Measurements from ENCODE around the gene CYGB.
"Not testable (repeated sequence)": the region's sequence is repeated elsewhere in the genome, so short reads cannot be mapped to it uniquely, and the experiment has no call there.

The CYGB gene

DNA sequence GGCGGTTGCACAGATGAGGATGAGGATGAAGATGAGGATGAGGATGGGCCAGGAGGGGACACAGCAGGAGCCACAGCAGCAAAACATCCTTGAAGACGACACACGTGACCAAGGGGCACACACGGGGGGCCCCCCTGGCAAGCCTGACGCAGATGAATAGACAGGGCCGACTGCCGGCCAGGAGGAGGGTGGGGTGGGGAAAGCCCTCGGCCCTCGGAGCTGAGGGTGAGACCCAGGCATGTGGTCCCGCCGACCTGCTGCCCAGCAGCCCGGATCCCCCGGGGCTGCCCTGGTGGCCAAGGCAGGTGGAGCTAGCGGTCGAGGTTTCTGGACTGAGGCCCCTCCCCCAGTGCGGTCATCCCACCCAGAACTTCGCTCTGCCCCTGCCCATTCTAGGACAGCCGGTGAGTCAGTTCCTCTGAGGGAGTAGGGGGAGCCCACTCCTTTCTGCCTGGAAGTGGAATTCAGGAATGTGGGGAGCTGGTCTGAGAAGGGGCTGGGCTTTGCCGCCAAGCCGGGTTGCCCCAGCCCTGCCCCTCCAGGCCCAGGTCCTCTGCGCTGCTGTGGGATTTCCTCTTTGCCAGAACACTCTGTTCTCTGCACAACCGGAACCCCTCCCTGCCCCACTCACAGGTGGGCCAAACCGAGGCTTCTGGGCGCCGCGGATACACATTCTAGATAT, 9.9 kb downstream of the CYGB start:
- ATAC-seq (ENCODE audit: insufficient read depth, low read depth) = peak; percentile 39; the same call in 2 of the 3 replicates
- H3K9me3 ChIP-seq (ENCODE audit: insufficient read depth, low read length, severe bottlenecking) = no peaks in the 10 kb centered on the region
- no peaks in the 10 kb centered on the region for H3K27me3 ChIP-seq (ENCODE audit: insufficient read depth, low read length, poor library complexity)
- no peaks in the 10 kb centered on the region for H3K79me2 ChIP-seq (ENCODE audit: insufficient read depth, low read length)
- H3K4me3 ChIP-seq (ENCODE audit: low read depth in 1 of 2, low read length in 2 of 2) = no peak overlapping the region
- no peak overlapping the region for H3K27ac ChIP-seq (ENCODE audit: low read length)
- no peaks in the 10 kb centered on the region; the same call in 1 of the 2 replicates for H4K20me1 ChIP-seq (ENCODE audit: insufficient read depth, low read length)
- H3K9ac ChIP-seq (ENCODE audit: low read depth, low read length) = no peak overlapping the region
- H3K4me2 ChIP-seq (ENCODE audit: insufficient read depth, low read length) = no peak overlapping the region
- no peak overlapping the region for H2AFZ ChIP-seq (ENCODE audit: low read depth, low read length)
- TF ChIP-seq, protein P1, sequence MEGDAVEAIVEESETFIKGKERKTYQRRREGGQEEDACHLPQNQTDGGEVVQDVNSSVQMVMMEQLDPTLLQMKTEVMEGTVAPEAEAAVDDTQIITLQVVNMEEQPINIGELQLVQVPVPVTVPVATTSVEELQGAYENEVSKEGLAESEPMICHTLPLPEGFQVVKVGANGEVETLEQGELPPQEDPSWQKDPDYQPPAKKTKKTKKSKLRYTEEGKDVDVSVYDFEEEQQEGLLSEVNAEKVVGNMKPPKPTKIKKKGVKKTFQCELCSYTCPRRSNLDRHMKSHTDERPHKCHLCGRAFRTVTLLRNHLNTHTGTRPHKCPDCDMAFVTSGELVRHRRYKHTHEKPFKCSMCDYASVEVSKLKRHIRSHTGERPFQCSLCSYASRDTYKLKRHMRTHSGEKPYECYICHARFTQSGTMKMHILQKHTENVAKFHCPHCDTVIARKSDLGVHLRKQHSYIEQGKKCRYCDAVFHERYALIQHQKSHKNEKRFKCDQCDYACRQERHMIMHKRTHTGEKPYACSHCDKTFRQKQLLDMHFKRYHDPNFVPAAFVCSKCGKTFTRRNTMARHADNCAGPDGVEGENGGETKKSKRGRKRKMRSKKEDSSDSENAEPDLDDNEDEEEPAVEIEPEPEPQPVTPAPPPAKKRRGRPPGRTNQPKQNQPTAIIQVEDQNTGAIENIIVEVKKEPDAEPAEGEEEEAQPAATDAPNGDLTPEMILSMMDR (IDR thresholded peaks at IDR 0.05; ENCODE audit: borderline replicate concordance, extremely low read depth, low read length, poor library complexity, severe bottlenecking) = no peak
- no peak for TF ChIP-seq EZH2 (IDR thresholded peaks at IDR 0.05; ENCODE audit: borderline replicate concordance, low read depth, low read length, severe bottlenecking)
- no peaks in the 10 kb centered on the region for H3K36me3 ChIP-seq (ENCODE audit: insufficient read depth, low read length)
- DNase-seq = peak; percentile 20
- peaks cover 8% of the 10 kb centered on the region for H3K4me1 ChIP-seq (ENCODE audit: insufficient read depth, low read length)

DNA sequence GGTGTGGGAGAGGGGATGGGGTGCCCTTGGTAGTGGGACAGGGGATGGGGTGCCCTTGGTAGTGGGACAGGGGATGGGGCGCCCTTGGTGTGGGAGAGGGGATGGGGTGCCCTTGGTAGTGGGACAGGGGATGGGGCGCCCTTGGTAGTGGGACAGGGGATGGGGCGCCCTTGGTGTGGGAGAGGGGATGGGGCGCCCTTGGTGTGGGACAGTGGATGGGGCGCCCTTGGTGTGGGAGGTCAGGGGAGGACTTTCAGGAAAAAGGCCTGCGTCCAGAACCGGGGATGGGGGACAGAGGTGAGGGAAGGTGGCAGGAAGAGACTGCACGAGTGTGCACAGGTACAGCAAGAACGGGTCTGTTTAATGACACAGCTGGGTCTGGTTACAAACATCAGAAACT, 10.5 kb downstream of the CYGB start:
- H3K4me2 ChIP-seq (ENCODE audit: insufficient read depth, low read length); ATAC-seq (ENCODE audit: insufficient read depth, low read depth); H3K4me1 ChIP-seq (ENCODE audit: insufficient read depth, low read length); H3K27me3 ChIP-seq (ENCODE audit: insufficient read depth, low read length, poor library complexity); H3K79me2 ChIP-seq (ENCODE audit: insufficient read depth, low read length); H3K4me3 ChIP-seq (ENCODE audit: low read depth in 1 of 2, low read length in 2 of 2); H3K27ac ChIP-seq (ENCODE audit: low read length); DNase-seq; H3K9ac ChIP-seq (ENCODE audit: low read depth, low read length); H2AFZ ChIP-seq (ENCODE audit: low read depth, low read length); H4K20me1 ChIP-seq (ENCODE audit: insufficient read depth, low read length); H3K9me3 ChIP-seq (ENCODE audit: insufficient read depth, low read length, severe bottlenecking); H3K36me3 ChIP-seq (ENCODE audit: insufficient read depth, low read length): not testable (repeated sequence)

DNA sequence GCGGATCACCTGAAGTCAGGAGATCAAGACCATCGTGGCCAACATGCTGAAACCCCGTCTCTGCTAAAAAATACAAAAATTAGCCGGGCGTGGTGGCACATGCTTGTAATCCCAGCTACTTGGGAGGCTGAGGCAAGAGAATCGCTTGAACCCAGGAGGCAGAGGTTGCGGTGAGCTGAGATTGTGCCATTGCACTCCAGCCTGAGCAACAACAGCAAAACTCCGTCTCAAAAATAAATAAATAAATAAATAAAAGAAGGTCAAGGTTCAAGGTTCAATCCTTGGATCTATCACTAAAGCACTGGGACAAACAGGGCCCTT, 12.0 kb downstream of the CYGB start:
- not testable (repeated sequence) for H3K9me3 ChIP-seq (ENCODE audit: insufficient read depth, low read length, severe bottlenecking); H2AFZ ChIP-seq (ENCODE audit: low read depth, low read length); H4K20me1 ChIP-seq (ENCODE audit: insufficient read depth, low read length); H3K4me2 ChIP-seq (ENCODE audit: insufficient read depth, low read length); H3K27ac ChIP-seq (ENCODE audit: low read length); H3K9ac ChIP-seq (ENCODE audit: low read depth, low read length); H3K27me3 ChIP-seq (ENCODE audit: insufficient read depth, low read length, poor library complexity); DNase-seq; H3K79me2 ChIP-seq (ENCODE audit: insufficient read depth, low read length); H3K4me3 ChIP-seq (ENCODE audit: low read depth in 1 of 2, low read length in 2 of 2); ATAC-seq (ENCODE audit: insufficient read depth, low read depth); H3K36me3 ChIP-seq (ENCODE audit: insufficient read depth, low read length); H3K4me1 ChIP-seq (ENCODE audit: insufficient read depth, low read length)

DNA sequence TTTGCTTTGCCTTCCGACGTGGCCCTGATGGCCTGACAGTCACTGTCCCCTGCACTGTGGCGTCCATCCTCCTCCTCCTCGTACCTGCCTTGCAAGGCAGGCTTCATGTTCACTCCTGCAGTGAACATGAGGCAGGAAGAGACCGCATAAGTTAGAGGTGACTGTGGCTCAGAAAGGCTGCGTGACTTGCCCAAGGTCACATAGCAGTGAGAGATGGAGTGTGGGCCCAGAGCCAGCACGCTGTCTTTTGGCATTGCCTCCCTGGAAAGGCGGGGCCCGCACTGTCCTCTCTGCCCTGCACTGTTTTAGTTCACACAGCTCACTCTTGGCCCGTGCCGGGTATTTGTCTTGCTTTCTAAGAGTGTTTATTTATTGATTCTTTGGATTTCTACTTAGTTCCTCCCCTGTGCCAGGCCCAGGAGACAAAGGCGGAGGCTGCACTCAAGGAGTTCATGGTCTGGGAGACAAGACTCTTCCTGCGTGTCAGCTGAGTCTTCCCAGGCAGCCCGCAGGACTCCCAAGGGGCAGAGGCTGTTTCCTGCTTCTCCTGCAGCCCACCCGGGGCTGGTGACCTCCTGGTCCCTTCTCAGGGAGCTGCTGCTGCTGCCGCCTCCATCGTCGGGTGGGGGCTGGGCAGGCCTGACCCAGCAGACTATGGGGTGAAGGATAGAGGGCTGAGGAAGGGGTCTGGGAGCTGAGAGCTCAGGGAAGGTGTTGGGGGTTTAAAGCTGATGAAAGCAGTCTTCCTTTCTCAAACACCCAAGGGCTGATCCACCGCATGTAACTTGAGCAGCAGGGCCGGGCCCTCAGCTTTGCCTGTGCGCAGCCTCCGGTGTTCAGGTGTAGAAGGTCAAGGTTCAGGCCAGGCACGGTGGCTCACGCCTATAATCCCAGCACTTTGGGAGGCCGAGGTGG, 12.7 kb downstream of the CYGB start:
- no peaks in the 10 kb centered on the region for H3K79me2 ChIP-seq (ENCODE audit: insufficient read depth, low read length)
- ATAC-seq (ENCODE audit: insufficient read depth, low read depth) (no peak), DNase-seq (no peak)
- no peak overlapping the region for H3K9ac ChIP-seq (ENCODE audit: low read depth, low read length)
- H2AFZ ChIP-seq (ENCODE audit: low read depth, low read length) = no peak overlapping the region
- no peak overlapping the region for H3K4me2 ChIP-seq (ENCODE audit: insufficient read depth, low read length)
- H3K27me3 ChIP-seq (ENCODE audit: insufficient read depth, low read length, poor library complexity) = no peaks in the 10 kb centered on the region
- no peaks in the 10 kb centered on the region for H4K20me1 ChIP-seq (ENCODE audit: insufficient read depth, low read length)
- no peak overlapping the region for H3K27ac ChIP-seq (ENCODE audit: low read length)
- TF ChIP-seq, protein P1 (IDR thresholded peaks at IDR 0.05; ENCODE audit: borderline replicate concordance, extremely low read depth, low read length, poor library complexity, severe bottlenecking) = no peak
- no peak for TF ChIP-seq EZH2 (IDR thresholded peaks at IDR 0.05; ENCODE audit: borderline replicate concordance, low read depth, low read length, severe bottlenecking)
- H3K4me1 ChIP-seq (ENCODE audit: insufficient read depth, low read length) = peaks cover 8% of the 10 kb centered on the region
- no peaks in the 10 kb centered on the region for H3K9me3 ChIP-seq (ENCODE audit: insufficient read depth, low read length, severe bottlenecking)
- H3K36me3 ChIP-seq (ENCODE audit: insufficient read depth, low read length) = no peaks in the 10 kb centered on the region
- no peak overlapping the region for H3K4me3 ChIP-seq (ENCODE audit: low read depth in 1 of 2, low read length in 2 of 2)

Data from DND-41 (cell line).